IPS-11a (cell line): ENCODE measurements around the gene MAP3K4.
A peak's percentile ranks its signal among the peaks of the same experiment; 100 is the strongest.
"Not testable (repeated sequence)": the region's sequence is repeated elsewhere in the genome, so short reads cannot be mapped to it uniquely, and the experiment has no call there.

Experiments
- H3K4me3 ChIP-seq: one replicate; pipeline ENCODE4 v1.5.1; 2013; ENCODE audit warnings: low read depth, low read length, control low read depth

Gene MAP3K4

GRCh38 chr6:160972111-160972510 lies 19.5 kb upstream of the MAP3K4 start:
- H3K4me3 ChIP-seq, result no peak overlapping the region

- not testable (repeated sequence) for H3K4me3 ChIP-seq
These were observed 19.0 kb upstream of the MAP3K4 start for GRCh38 chr6:160972594-160972993.

- H3K4me3 ChIP-seq, result no peak overlapping the region
These were observed 18.0 kb upstream of the MAP3K4 start for GRCh38 chr6:160973311-160974250.

- no peak overlapping the region for H3K4me3 ChIP-seq
These were observed 17.2 kb upstream of the MAP3K4 start for GRCh38 chr6:160974304-160974771.

DNA sequence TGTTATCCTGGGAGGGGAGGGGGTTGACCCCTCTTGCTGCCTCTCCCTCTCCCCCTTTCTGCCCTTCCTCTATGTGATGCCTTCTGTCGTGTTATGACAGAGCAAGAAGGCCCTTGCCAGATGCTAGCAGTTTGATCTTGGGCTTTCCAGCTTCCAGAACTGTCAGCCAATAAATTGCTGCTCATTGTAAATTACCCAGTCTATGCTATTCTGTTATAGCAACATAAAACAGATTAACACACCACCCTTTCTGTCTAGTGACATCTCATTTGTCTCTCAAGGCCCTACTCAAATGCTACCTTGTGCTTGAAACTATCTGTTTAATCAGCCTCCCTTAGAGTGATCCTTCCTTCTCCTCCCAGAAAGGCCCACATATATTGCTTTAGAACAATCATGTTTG lies 16.4 kb upstream of the MAP3K4 start:
- no peak overlapping the region for H3K4me3 ChIP-seq

GRCh38 chr6:160975961-160976360 lies 15.6 kb upstream of the MAP3K4 start:
- H3K4me3 ChIP-seq, result not testable (repeated sequence)

- H3K4me3 ChIP-seq, result no peak overlapping the region
These were observed 13.2 kb upstream of the MAP3K4 start for GRCh38 chr6:160978141-160978901.

- H3K4me3 ChIP-seq, result no peak overlapping the region
These were observed 12.4 kb upstream of the MAP3K4 start for GRCh38 chr6:160979061-160979708.

GRCh38 chr6:160983377-160983948 lies 8.1 kb upstream of the MAP3K4 start:
- not testable (repeated sequence) for H3K4me3 ChIP-seq

DNA sequence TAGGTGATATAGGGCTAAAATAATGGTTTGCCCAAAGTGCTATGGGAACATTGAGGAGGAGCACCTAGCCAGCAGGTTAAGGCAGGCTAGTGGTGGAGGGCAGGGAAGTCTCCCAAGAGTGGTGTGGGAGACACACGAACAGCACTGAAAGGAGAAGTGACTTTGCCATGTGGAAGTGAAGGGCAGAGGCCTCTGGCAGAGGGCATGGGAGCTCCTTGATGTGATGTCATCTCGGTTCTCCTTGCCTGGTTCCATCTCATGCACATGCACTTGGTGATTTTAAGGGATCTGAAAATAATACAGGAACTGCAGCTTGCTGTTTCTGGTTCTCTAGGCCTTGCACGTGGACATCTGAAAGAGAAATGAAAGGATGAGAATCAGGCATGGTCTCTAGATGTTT lies 4.7 kb upstream of the MAP3K4 start:
- no peak overlapping the region for H3K4me3 ChIP-seq

DNA sequence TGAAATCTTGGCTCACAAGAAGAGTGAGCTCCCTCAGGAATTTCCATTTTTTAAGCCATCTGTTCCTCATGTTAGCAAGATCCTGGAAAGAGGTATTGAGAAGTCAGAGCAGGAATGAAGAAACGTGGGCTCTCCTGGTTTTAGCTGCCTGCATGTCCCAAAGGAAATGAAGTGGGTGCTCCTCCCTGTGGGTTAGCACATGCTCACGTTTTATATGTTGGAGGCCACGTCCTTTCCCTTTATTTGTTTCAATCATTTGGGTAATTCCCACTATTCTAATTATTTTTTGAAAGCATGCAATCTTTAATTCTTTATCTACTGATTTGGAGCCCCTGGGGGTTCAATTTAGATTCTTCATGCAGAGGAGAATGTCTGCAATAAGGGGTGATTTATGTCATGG lies 4.3 kb upstream of the MAP3K4 start:
- H3K4me3 ChIP-seq, result no peak overlapping the region

DNA sequence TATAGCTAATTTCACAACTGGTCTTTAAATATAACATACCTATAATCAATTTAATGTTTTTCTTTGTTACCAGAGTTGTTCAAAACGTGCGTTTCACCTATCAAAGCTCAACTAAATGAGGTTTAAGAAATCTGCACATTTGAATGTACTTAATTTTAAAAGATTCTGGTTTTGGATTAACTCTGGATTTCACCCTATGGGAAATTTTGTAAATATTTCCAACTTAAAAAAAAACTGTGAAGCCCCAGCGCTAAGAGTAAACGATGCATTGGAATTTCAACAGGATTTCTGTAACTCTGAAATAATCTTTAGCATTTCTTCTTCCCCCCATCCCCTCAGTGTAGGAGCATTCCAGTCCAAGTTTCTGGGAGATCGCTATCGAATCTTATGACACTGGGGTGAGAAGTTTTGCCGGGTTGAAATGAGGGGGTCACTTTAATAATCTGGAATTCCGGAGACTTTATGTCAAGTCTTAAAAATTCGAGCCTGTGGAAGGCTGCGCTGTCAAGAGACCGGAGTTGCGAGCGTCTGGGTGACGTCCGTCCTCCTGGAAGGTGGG lies 643 bp upstream of the MAP3K4 start:
- H3K4me3 ChIP-seq, result peak overlapping the region; percentile 88

DNA sequence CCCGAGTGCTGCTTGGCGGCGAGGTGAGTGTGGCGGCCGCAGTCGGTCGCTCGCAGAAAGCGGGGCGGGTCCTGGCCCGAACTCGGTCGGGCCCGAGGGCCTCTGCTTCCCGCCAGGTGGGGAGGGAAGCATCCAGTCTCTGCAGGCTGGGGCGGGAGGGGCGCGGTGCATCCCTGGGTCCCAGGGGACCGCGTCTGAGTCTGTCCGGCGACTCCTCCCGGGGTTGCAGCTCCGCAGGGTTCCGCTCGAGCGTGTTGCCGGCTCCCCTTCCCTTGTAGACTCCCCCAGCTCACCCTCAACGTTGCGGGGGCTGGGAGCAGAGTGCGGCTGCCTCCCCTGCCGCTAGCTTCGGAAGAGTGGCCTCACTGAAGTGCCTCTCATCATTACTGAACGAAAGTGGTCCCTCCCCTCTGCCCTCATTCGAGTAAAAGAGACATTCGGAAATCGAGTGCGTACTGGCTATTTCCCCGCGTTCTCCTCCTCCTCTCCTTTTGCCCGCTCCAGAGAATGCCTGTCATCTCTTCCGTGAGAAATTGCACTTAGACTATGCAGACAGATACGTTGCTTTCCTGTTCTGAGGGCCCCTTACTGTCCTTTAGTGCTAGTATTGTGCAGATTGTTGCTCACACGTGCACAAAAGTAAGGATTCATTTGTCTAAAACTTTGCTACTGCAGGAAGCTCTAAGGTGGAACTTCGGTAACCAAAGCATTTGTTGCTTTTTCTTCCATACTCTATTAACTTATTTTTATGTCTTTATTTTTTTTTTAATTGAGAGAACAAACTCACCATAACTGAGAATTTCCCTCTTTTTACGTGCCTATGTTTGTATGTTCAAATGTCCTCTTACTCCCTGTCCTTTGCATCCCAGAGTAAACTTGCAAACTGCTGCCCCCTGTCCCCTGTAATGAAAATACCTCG lies 751 bp downstream of the MAP3K4 start:
- H3K4me3 ChIP-seq, result peak overlapping the region; percentile 88

DNA sequence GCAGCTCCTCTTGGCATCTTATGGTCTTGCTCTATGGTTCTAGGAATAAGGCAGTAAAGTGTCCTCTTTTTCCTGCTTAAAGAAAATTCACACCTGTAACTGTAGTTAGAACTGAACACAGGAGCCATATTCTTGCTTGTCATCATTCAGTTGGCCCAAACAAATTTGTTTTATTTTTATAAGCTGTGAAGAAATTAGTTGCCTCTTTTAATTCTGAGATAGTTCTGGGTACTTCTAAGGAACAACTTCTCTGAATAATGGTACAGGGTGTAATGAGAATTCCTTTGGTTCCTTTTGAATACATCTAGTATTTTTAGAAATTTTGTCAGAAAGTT lies 1.4 kb downstream of the MAP3K4 start:
- peak overlapping the region; percentile 88 for H3K4me3 ChIP-seq

DNA sequence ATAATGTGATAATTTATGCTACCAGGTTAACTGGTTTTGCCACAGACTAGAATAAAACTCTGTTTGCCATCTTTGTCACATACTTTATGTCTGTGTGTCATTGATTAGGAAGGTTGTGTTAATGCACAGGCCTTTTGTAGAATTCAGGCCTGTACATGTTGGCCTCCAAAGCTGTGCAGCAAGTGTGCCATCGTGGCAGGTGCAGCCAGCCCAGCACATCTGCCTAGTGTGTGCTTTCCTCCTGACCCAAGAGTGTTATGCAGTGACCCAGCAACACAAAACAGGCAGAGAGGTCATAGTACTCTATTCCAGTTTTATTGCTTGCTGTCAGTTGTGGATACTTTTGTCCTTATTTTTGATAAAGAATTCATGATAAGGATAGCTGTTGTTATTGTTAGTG lies 3.7 kb downstream of the MAP3K4 start:
- H3K4me3 ChIP-seq, result no peak overlapping the region

DNA sequence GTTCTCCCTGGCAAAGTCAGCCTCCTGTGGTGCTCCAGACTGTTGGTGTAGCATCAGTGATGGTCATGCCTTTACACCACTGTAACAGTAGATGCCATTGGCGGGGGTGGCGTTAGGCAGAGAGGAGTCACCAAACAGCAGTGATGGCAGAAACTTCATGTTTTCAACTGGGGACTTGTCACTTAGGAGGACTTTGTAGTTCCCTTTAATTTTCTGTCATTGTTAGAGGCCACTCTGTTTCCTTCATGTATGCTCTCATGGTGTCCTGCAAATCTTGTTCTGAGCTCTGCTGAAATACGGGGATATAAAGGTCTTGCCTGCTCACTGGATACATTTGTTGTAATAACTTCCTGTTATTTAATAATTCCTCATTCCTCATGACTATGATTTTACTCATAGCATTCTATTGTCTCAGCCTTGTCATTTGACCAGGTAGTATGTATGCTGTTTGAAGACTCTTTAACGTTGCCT lies 4.6 kb downstream of the MAP3K4 start:
- no peak overlapping the region for H3K4me3 ChIP-seq

GRCh38 chr6:160998217-160998616 lies 6.6 kb downstream of the MAP3K4 start:
- H3K4me3 ChIP-seq, result no peak overlapping the region

GRCh38 chr6:160998766-160999165 lies 7.2 kb downstream of the MAP3K4 start:
- no peak overlapping the region for H3K4me3 ChIP-seq

DNA sequence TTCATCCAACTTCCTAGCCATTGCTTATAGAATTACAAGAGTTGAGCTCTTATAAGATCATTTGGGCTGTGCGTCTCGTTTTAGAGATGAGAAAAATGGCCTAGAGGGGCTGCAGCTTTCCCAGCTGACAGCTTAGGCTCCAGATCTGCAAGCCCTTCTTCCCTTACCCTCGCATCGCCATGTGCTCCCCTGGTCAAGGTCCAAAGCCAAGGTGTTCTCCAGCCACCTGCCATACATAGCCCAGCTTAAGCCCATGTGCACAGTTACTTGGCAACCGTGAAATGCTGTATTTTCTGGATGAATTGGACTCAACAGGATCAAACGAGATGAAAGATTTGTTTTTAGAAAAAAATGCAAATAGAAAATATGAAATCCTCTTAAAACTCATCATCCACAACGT lies 7.9 kb downstream of the MAP3K4 start:
- no peak overlapping the region for H3K4me3 ChIP-seq

DNA sequence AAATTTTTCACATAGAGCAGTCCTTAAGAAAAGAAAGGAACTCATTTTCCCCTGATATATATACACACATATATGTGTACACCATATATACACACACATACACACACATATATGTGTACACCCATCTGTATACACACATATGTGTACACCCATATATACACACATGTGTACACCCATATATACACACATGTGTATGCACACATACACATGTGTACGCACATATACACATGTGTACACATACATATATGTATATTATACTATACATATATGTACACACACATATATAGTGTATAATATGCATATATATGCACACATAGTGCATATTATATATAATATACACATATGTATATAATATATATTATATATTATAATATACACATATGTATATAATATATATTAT lies 9.1 kb downstream of the MAP3K4 start:
- no peak overlapping the region for H3K4me3 ChIP-seq
